Measurements from ENCODE around the gene MTARC1. TPM values are rescaled to one million over a fixed set of nuclear protein-coding genes. Genes with fewer than 3 reads are reported as not detected.

Gene MTARC1
- total RNA-seq (2014; rRNA removed), result 48.5 and 50.2 TPM in 2 replicates
- Bru-seq, nascent RNA, result percentile 81 among the genes with signal in this experiment
- percentile 87 among the genes with signal in this experiment for BruChase-seq, experiment 1, labeled RNA remaining after a 6-hour chase
- percentile 86 among the genes with signal in this experiment for BruChase-seq, experiment 2, labeled RNA remaining after a 2-hour chase
- long read RNA-seq, full-length matches to known transcripts, result 99 of 137 reads
- long read RNA-seq, partial matches to known transcripts, result 7 of 137 reads
- long read RNA-seq, other reads (novel, unspliced or antisense), result 31 of 137 reads

DNA sequence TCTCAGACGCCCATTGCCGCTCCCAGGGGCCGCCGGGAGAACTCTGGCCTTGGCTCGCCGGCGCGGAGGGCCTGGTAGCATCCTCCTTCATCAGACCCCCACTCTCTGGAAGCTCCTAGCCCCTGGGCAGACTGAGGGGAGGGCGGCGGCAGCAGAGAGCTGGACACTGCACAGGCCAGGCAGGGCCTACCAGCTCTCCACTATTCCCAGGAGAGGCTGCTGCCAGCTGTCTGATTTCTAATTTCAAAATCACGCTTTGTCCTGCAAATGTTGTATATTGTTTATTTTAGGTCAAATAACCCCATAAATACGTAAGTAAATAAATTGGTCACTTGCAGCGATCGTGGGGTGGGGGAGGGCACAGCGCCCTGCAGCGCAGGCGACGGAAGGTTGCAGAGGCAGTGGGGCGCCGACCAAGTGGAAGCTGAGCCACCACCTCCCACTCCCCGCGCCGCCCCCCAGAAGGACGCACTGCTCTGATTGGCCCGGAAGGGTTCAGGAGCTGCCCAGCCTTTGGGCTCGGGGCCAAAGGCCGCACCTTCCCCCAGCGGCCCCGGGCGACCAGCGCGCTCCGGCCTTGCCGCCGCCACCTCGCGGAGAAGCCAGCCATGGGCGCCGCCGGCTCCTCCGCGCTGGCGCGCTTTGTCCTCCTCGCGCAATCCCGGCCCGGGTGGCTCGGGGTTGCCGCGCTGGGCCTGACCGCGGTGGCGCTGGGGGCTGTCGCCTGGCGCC is at the start of gene MTARC1:
TSS of gene MTARC1 (plus strand) at position 577 of the 732 bp plus-strand sequence. CDS start at position 609, 32 bp downstream.
- H3K9me3 ChIP-seq (ENCODE audit: low read length), result no peaks in the 10 kb centered on the region
- peaks cover 19% of the 10 kb centered on the region for H3K36me3 ChIP-seq (ENCODE audit: low read depth, low read length)
- H3K4me3 ChIP-seq (ENCODE audit: low read length), result peak within 1 kb of the TSS; percentile 65
- H3K4me1 ChIP-seq (ENCODE audit: insufficient read depth, low read length), result peaks cover 47% of the 10 kb centered on the region
- H4K20me1 ChIP-seq (ENCODE audit: low read length), result no peaks in the 10 kb centered on the region
- no peaks in the 10 kb centered on the region for H3K9me2 ChIP-seq (replicated peaks; ENCODE audit: low read length)
- peaks cover 26% of the 10 kb centered on the region for H3K79me2 ChIP-seq (ENCODE audit: low read length)
- no peaks in the 10 kb centered on the region for H3K27me3 ChIP-seq (ENCODE audit: low read length)
- CTCF ChIA-PET, result interaction anchor here (0.6 to 3.3 kb wide), 4 partner anchors 14 to 1060 kb away, joined by 3 to 26 read pairs (median 7); no protein-coding TSS in a partner anchor
- peak within 1 kb of the TSS; percentile 82 for H2AFZ ChIP-seq (ENCODE audit: low read length)
- no TSS peak for BruUV-seq (replicated peaks)
- peak within 1 kb of the TSS; percentile 90 for H3K27ac ChIP-seq (ENCODE audit: low read length)
- peak within 1 kb of the TSS; percentile 85 for H3K4me2 ChIP-seq (ENCODE audit: low read length)
- H3F3A ChIP-seq (ENCODE audit: low read length, unreplicated experiment), result peaks cover 8% of the 10 kb centered on the region
- DNase-seq (peak; percentile 91), ATAC-seq (peak; percentile 79)
- POLR2A ChIA-PET (ENCODE audit: unreplicated experiment), result no interaction called here
- peak within 1 kb of the TSS; percentile 87 for H3K9ac ChIP-seq (ENCODE audit: low read length)
- TF ChIP-seq EZH2phosphoT487 (IDR thresholded peaks at IDR 0.05; ENCODE audit: borderline replicate concordance, low read length) (peak; percentile 71; the same call in 1 of the 2 replicates), EZH2 (IDR thresholded peaks at IDR 0.05; ENCODE audit: low read length, unreplicated experiment) (no peak)
- TF ChIP-seq, protein P1, sequence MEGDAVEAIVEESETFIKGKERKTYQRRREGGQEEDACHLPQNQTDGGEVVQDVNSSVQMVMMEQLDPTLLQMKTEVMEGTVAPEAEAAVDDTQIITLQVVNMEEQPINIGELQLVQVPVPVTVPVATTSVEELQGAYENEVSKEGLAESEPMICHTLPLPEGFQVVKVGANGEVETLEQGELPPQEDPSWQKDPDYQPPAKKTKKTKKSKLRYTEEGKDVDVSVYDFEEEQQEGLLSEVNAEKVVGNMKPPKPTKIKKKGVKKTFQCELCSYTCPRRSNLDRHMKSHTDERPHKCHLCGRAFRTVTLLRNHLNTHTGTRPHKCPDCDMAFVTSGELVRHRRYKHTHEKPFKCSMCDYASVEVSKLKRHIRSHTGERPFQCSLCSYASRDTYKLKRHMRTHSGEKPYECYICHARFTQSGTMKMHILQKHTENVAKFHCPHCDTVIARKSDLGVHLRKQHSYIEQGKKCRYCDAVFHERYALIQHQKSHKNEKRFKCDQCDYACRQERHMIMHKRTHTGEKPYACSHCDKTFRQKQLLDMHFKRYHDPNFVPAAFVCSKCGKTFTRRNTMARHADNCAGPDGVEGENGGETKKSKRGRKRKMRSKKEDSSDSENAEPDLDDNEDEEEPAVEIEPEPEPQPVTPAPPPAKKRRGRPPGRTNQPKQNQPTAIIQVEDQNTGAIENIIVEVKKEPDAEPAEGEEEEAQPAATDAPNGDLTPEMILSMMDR (conservative IDR thresholded peaks at IDR 0.05; ENCODE audit: low read depth, low read length), result 0 out of 2 replicates have a peak, but pooled peaks have one; percentile 26
- intact Hi-C loops (cut with micrococcal nuclease), result loop anchor here (1.0 to 10.0 kb wide), 5 partner anchors 16 to 1926 kb away; partner anchors contain the start of genes AIDA, BROX and MTARC2

DNA sequence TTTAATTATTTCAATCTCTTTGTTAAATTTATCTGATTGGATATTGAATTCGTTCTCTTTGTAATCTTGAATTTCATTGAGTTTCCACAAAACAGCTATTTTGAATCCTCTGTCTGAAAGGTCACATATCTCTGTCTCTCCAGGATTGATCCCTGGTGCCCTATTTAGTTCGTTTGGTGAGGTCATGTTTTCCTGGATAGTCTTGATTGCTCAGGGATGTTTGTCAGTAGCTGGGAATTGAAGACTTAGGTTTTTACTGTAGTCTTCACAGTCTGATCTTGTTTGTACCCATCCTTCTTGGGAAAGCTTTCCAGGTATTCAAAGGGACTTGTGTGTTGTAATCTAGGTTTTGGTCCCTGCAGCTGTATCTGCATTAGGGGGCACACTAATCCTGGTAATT is 45.4 kb upstream of the MTARC1 start:
- DNase-seq (no peak), ATAC-seq (no peak)
- Histone ChIP-seq H3K9me2 (replicated peaks; ENCODE audit: low read length) (no peaks in the 10 kb centered on the region), H3K9me3 (ENCODE audit: low read length) (no peaks in the 10 kb centered on the region), H2AFZ (ENCODE audit: low read length) (no peak overlapping the region), H4K20me1 (ENCODE audit: low read length) (no peaks in the 10 kb centered on the region), H3K4me1 (ENCODE audit: insufficient read depth, low read length) (no peaks in the 10 kb centered on the region), H3K27me3 (ENCODE audit: low read length) (no peaks in the 10 kb centered on the region), H3K4me2 (ENCODE audit: low read length) (no peak overlapping the region), H3K79me2 (ENCODE audit: low read length) (no peaks in the 10 kb centered on the region), H3K4me3 (ENCODE audit: low read length) (no peak overlapping the region), H3F3A (ENCODE audit: low read length, unreplicated experiment) (no peaks in the 10 kb centered on the region), H3K36me3 (ENCODE audit: low read depth, low read length) (no peaks in the 10 kb centered on the region), H3K27ac (ENCODE audit: low read length) (no peak overlapping the region), H3K9ac (ENCODE audit: low read length) (no peak overlapping the region)
- ChIA-PET POLR2A (ENCODE audit: unreplicated experiment) (no interaction called here), CTCF (no interaction called here)
- intact Hi-C loops (cut with micrococcal nuclease), result no loop called here
- no TSS peak for BruUV-seq (replicated peaks)
- TF ChIP-seq EZH2 (IDR thresholded peaks at IDR 0.05; ENCODE audit: low read length, unreplicated experiment) (no peak), EZH2phosphoT487 (IDR thresholded peaks at IDR 0.05; ENCODE audit: borderline replicate concordance, low read length) (no peak)
- TF ChIP-seq, protein P1 (conservative IDR thresholded peaks at IDR 0.05; ENCODE audit: low read depth, low read length), result no peak

Data from PC-3 (cell line).